Measurements from ENCODE around the gene GPR42.

GPR42 gene

GRCh38 chr19:35370722-35371121, at the start of gene GPR42:
Gene GPR42 (plus strand): TSS chr19:35371068. CDS start chr19:35371360, 292 bp downstream.
- DNase-seq (ENCODE audit: low read depth): no peak

DNA sequence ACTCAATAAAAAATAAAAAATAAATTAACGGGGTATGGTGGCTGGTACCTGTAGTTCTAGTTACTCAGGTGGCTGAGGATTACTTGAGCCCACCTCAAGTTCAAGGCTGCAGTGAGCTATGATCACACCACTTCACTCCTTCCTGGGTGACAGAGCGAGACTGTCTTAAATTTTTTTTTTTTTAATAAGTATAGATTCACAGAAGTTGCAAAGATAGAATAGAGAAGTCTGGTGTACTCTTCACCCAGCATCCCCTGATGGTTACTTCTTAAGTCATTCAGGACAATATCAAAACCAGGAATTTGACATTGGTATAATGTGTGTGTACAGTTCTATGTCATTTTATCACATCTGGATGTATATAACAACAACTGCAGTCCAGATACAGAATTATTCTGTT, 49.6 kb upstream of the GPR42 start:
- no peak for DNase-seq (ENCODE audit: low read depth)

DNA sequence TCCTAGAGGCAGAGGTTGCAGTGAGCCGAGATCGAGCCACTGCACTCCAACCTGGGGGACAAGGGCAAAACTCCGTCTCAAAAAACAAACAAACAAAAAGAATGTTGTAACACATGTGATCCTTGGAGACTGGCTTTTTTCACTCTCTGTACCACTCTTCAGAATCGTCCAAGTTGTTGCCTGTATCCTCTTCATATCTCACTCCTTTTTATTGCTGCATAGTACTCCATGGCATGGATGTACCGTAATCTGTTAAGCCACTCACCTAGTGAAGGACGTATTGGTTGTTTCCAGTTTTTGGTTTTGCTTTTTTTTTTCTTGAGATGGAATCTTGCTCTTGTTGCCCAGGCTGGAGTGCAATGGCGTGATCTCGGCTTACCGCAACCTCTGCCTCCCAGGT, 48.9 kb upstream of the GPR42 start:
- no peak for DNase-seq (ENCODE audit: low read depth)

GRCh38 chr19:35327642-35328041, 43.2 kb upstream of the GPR42 start:
- no peak for DNase-seq (ENCODE audit: low read depth)

DNA sequence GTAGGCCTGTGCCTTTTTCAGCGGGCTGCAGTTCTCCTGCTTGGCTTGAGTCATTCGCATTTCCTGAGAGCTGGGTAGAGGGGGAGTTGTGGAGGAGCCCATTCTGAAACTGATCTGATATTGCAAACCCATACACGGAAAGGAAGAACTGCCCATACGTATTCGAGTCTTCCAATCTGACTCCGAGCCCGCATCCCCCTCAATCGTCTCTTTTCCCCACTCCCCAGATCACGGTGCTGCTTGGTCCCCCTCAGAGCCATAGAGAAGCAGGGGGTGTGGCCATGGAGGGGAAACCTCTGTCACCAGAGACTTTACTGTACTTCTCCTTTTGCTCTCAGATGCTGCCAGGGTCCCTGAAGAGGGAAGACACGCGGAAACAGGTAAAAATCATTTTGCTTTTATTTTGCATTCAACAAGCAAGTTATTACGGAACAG, 42.0 kb upstream of the GPR42 start, which contains the start of gene CD22:
CD22 (plus strand) TSS at position 337 of the 435 bp plus-strand sequence. CDS start 2,854 bp downstream, outside the sequence.
- DNase-seq (ENCODE audit: low read depth): no peak

GRCh38 chr19:35329323-35329722, 41.5 kb upstream of the GPR42 start:
- DNase-seq (ENCODE audit: low read depth): no peak

DNA sequence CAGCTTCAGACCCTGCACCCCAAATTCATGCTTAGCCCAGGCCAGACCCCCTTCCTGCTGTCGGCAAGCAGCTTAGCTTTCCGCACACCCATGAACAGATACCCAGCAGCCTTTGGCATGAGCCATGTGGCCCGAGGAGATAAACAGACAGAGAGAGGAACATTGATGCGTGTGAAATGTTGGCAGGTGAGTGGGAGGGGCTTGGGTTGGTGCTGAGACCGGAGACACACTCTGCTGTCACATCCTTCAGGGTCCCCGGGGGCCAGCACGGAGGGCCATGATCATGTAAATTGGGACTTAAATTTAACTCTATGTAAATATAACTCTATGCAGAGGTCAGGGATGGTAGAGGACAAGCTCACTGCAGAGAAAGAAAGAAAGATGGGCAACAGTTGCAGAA, 40.4 kb upstream of the GPR42 start:
- no peak for DNase-seq (ENCODE audit: low read depth)

DNA sequence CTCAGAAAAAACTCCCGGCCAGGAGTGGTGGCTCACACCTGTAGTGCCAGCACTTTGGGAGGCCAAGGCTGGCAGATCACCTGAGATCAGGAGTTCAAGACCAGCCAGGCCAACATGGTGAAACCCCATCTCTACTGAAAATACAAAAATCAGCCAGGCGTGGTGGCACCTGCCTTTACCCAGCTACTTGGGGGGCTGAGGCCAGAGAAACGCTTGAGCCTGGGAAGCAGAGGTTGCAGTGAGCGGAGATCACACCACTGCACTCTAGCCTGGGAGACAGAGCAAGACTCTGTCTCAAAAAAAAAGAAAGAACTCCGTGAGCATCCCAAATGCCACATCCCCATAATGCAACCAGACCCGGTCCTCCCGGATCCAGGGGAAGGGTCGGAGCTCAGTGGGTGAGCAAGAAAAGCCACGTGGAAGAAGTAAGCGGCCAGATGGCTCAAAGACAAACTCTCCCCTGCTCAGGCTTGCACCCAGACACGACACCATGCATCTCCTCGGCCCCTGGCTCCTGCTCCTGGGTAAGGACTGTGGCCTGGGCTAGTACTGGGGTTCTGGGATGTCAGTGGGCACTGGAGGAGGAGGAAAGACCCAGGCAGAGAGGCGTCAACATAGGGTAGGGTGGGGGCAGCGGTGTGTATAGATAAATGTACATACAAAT, 39.2 kb upstream of the GPR42 start:
- DNase-seq (ENCODE audit: low read depth): no peak

GRCh38 chr19:35332817-35333216, 38.1 kb upstream of the GPR42 start:
- DNase-seq (ENCODE audit: low read depth): no peak

GRCh38 chr19:35334144-35334753, 36.6 kb upstream of the GPR42 start:
- DNase-seq (ENCODE audit: low read depth): no peak

DNA sequence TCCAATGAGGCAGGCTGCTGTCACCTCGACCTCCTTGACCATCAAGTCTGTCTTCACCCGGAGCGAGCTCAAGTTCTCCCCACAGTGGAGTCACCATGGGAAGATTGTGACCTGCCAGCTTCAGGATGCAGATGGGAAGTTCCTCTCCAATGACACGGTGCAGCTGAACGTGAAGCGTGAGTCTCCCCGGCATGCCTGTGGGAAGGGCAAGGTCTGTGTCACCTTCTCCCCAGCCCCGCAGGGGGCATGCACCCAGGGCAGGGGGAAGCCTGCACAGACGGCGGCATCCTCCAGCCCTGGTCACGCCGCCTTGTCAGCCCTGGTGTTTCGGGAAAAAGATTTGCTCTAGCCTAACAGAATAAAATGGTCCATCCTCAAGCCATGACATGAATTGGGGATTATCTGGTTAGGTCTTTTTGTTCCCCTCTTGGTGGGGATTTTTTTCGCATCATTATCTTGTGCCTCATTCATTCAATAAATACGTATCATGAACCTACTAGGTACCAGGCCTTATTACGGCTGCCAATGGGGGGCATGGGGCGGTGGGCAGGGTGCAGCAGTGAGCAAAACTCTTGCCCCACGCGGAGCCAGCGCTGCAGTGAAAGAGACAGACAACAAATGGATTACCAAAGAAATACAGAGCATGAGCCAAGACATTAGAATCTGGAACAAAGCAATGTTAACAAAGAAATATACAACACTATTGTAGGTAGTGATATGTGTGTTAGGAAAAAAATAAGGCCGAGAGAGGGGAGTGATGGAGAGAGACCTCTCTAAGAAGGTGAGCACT, 34.5 kb upstream of the GPR42 start:
- no peak for DNase-seq (ENCODE audit: low read depth)

DNA sequence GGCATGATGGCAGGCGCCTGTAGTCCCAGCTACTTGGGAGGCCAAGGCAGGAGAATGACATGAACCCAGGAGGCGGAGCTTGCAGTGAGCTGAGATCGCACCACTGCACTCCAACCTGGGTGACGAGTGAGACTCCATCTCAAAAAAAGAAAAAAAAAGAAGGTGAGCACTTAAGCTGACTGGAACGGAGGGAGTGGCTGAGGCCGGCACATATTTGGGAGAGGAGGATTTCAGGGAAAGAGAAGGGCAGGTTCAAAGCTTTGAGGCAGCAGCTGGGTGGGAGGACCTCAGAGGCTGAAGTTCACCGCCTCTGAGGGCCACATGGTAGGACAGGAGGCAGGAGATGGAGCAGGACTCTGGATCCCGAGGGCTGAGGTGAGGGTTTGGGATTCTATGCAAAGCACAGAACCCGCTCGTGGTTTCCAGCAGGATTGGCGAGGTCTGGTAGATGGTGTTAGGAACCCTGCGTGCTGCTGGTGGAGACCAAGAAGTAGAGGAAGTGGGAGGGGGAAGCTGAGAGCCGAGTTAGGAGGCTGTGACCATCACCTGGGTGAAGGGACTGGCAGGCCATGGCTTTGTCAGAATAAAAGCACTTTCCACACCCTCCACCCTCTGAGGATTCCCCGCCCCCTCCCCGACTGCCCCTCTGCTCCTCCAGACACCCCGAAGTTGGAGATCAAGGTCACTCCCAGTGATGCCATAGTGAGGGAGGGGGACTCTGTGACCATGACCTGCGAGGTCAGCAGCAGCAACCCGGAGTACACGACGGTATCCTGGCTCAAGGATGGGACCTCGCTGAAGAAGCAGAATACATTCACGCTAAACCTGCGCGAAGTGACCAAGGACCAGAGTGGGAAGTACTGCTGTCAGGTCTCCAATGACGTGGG, 33.5 kb upstream of the GPR42 start:
- no peak for DNase-seq (ENCODE audit: low read depth)

- DNase-seq (ENCODE audit: low read depth): no peak
Observed at GRCh38 chr19:35337984-35338296, 32.9 kb upstream of the GPR42 start.

DNA sequence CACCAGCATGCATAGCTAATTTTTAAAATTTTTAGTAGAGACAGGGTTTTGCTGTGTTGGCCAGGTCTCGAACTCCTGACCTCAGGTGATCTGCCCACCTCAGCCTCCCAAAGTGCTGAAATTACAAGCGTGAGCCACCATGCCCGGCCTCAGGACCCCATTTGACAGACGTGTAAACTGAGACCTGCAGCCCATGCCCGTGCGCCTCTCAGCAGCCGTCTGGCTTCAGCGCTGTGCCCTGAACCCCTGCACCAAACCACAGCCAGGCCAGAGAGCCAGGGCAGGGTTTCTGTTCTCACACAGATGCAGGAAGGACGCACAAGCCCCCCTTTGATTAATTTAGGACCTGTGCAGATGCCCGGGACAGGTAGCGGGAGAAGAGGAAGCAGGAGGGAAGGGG, 30.4 kb upstream of the GPR42 start:
- no peak for DNase-seq (ENCODE audit: low read depth)

DNA sequence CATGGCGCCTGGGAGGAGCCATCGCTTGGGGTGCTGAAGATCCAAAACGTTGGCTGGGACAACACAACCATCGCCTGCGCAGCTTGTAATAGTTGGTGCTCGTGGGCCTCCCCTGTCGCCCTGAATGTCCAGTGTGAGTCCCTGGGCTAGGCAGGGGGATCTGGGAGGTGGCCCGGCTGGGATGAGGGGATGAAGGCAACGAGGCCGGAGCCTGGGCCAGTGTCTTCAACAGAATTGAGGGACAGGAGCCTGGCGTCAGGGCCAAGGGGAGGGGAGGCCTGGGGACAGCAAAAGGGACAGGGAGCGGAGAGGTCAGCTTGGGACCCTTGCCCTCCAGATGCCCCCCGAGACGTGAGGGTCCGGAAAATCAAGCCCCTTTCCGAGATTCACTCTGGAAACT, 29.9 kb upstream of the GPR42 start:
- no peak for DNase-seq (ENCODE audit: low read depth)

GRCh38 chr19:35341565-35342225, 29.2 kb upstream of the GPR42 start:
- no peak for DNase-seq (ENCODE audit: low read depth)

- DNase-seq (ENCODE audit: low read depth): no peak
Observed at GRCh38 chr19:35342430-35342829, 28.4 kb upstream of the GPR42 start.

DNA sequence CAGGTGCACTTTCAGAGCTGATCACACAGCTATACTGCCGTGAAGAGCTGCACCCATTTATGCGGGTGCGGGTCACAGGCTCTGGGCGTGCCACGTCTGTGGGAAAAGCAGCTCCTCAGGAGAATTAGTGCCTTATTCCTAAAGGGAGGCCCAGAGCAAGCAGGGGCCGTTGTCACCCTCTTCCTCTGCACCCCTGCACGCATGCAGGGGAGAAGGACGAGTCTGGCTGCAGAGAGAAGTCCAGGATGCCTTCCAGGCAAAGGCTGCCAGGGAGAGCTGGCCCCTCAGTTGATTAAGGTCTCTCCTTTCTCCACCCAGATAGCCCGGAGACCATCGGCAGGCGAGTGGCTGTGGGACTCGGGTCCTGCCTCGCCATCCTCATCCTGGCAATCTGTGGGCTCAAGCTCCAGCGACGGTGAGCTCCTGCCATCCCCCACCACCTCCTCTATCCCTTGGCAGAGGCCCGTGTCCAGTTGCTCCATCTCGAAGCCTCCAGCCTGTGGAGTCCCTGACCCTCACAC, 26.3 kb upstream of the GPR42 start:
- DNase-seq (ENCODE audit: low read depth): no peak

DNA sequence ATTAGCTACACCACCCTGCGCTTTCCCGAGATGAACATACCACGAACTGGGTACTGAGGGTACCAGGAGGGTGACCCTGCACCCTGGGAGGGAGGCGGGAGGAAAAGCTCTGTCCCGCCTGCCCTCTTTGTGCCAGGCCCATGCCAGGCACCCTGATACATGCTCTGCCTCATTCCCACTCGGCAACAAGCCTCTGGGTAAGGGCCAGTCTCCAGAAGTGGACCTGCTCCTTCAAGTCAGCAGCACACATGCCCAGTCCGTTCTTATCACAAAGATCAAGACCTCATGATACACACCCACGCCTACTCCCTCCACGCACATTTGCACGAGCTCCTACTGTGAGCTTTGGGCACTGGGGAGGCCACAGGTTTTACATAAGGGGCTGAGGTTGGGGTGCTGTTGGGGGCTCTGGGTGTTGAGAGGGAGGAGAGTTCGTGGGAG, 25.2 kb upstream of the GPR42 start:
- DNase-seq (ENCODE audit: low read depth): no peak

- DNase-seq (ENCODE audit: low read depth): peak; percentile 62
Observed at GRCh38 chr19:35346193-35347052, 24.4 kb upstream of the GPR42 start.
